Measurements from ENCODE around the gene SLC45A3. TPM values are rescaled to one million over a fixed set of nuclear protein-coding genes. Genes with fewer than 3 reads are reported as not detected.

SLC45A3 gene
- total RNA-seq, 2 donors from 2014 or later: 2.6 to 2.7 TPM

- Histone ChIP-seq H3K9me3 (no peaks in the 10 kb centered on the region), H3K4me3 (no peak overlapping the region), H3K4me1 (peaks cover 0 to 15% of the 10 kb centered on the region in 2 donors), H3K27ac (no peak overlapping the region), H3K27me3 (no peaks in the 10 kb centered on the region), H3K36me3 (no peaks in the 10 kb centered on the region)
- no peak for DNase-seq (ENCODE audit: low spot score)
- TF ChIP-seq, protein P1, sequence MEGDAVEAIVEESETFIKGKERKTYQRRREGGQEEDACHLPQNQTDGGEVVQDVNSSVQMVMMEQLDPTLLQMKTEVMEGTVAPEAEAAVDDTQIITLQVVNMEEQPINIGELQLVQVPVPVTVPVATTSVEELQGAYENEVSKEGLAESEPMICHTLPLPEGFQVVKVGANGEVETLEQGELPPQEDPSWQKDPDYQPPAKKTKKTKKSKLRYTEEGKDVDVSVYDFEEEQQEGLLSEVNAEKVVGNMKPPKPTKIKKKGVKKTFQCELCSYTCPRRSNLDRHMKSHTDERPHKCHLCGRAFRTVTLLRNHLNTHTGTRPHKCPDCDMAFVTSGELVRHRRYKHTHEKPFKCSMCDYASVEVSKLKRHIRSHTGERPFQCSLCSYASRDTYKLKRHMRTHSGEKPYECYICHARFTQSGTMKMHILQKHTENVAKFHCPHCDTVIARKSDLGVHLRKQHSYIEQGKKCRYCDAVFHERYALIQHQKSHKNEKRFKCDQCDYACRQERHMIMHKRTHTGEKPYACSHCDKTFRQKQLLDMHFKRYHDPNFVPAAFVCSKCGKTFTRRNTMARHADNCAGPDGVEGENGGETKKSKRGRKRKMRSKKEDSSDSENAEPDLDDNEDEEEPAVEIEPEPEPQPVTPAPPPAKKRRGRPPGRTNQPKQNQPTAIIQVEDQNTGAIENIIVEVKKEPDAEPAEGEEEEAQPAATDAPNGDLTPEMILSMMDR (IDR thresholded peaks at IDR 0.05): no peak
Measured at GRCh38 chr1:205661429-205662134, 18.7 kb downstream of the SLC45A3 start.

DNA sequence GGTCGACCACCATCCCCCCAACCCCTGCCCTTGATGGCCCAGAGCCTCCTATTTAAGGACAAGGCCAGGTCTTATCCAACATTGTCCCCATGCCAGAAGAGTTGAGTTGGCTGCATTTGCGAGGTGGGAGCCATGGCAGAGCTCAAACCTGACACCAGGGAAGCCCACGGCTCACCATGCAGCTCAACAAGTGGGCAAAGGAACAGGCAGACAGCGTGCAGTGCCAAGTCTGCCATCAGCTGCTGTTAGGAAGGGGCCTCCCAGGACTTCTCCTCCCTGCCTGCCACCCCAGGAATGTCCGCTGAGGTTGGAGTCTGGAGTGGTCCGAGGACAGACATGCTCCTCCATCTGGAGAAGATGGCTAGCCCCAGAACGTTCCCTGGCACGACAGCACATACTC lies 19.9 kb downstream of the SLC45A3 start:
- Histone ChIP-seq H3K4me1 (peaks cover 0 to 15% of the 10 kb centered on the region in 2 donors), H3K27me3 (no peaks in the 10 kb centered on the region), H3K36me3 (no peaks in the 10 kb centered on the region), H3K27ac (no peak overlapping the region), H3K9me3 (no peaks in the 10 kb centered on the region), H3K4me3 (no peak overlapping the region)
- no peak for DNase-seq (ENCODE audit: low spot score)
- TF ChIP-seq, protein P1 (IDR thresholded peaks at IDR 0.05): no peak

DNA sequence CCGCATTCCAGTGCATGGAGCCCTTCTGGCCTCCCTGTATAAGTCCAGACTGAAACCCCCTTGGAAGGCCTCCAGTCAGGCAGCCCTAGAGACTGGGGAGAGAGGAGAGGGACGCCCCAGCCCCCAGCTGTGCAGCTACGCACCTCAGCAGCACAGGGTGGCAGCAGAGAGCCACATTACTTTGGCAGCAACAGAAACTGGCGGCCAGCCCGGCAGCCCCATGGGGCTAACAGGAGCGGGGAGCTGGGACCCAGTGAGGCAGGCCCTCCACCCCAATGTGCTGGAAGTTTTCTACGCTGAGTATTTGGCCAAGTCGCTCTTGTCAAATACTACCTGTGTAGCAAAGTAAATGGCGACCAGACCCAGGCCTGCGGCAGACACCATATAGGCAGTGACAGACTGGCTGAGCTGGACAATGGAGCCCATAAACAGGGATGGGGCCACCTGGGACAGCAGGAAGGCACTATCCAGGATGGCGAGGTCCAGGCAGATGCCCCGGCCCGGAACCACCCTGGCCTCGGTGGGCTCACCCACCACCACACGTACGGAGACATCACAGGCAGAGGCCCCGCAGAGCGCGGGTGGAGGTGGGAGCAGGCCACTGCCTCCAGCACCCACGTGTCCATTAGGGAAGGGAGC lies 21.2 kb downstream of the SLC45A3 start:
- peaks cover 0 to 10% of the 10 kb centered on the region in 2 donors for H3K4me1 ChIP-seq
- DNase-seq (ENCODE audit: low spot score): peak; percentile 75
- no peaks in the 10 kb centered on the region for H3K36me3 ChIP-seq
- H3K27ac ChIP-seq: no peak overlapping the region
- no peaks in the 10 kb centered on the region for H3K27me3 ChIP-seq
- H3K9me3 ChIP-seq: no peaks in the 10 kb centered on the region
- TF ChIP-seq, protein P1 (IDR thresholded peaks at IDR 0.05): peak; percentile 68 to 90
- H3K4me3 ChIP-seq: no peak overlapping the region

GRCh38 chr1:205656236-205656635 lies 24.1 kb downstream of the SLC45A3 start:
- Histone ChIP-seq H3K36me3 (no peaks in the 10 kb centered on the region), H3K27ac (no peak overlapping the region), H3K27me3 (no peaks in the 10 kb centered on the region), H3K9me3 (no peaks in the 10 kb centered on the region), H3K4me1 (peaks cover 0 to 10% of the 10 kb centered on the region in 2 donors), H3K4me3 (no peak overlapping the region)
- TF ChIP-seq, protein P1 (IDR thresholded peaks at IDR 0.05): no peak
- no peak for DNase-seq (ENCODE audit: low spot score)

DNA sequence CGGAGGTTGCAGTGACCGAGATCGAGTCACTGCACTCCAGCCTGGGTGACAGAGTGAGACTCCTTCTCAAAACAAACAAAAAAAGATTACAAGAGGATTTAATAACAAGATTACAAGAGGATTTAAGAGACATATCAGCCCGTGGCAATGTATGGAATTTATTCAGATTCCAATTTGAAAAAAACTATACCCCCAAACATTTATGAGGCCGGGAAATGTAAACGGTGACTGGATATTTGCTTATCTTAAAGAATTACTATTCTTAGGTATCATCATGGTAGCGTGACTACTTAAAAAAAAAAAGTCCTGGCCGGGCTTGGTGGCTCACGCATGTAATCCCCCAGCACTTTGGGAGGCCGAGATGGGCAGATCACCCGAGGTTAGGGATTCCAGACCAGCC lies 27.3 kb downstream of the SLC45A3 start:
- no peaks in the 10 kb centered on the region for H3K27me3 ChIP-seq
- no peak overlapping the region for H3K4me3 ChIP-seq
- no peaks in the 10 kb centered on the region for H3K9me3 ChIP-seq
- TF ChIP-seq, protein P1 (IDR thresholded peaks at IDR 0.05): no peak
- H3K36me3 ChIP-seq: no peaks in the 10 kb centered on the region
- H3K4me1 ChIP-seq: no peaks in the 10 kb centered on the region
- no peak overlapping the region for H3K27ac ChIP-seq
- DNase-seq (ENCODE audit: low spot score): no peak
